AG04450 (cell line): ENCODE measurements around the gene PRPS2. TPM values are rescaled to one million over a fixed set of nuclear protein-coding genes. Genes with fewer than 3 reads are reported as not detected.

Experiments used
- CTCF ChIA-PET: fragments of 300-600, 350-600 bp; formaldehyde crosslinking; extraction: SDS; loops from one replicate; lab custom pipeline; 2022; ENCODE audit warnings: antibody characterized with exemption, inconsistent platforms; lab: Charles Lee
- POLR2A ChIA-PET: fragments of 350-600 bp; formaldehyde crosslinking; extraction: SDS; loops from one replicate; lab custom pipeline; 2021; ENCODE audit warnings: antibody characterized with exemption, inconsistent platforms; lab: Yijun Ruan, JAX
- DNase-seq: peaks from one replicate; pipeline ENCODE4 v3.0.0-alpha.2; 2011; ENCODE audit warnings: low read depth, low spot score
- H3K27ac ChIP-seq: one replicate; pipeline ENCODE4 v1.5.1; 2012; ENCODE audit warnings: low read depth, low read length, control low read depth
- H3K27me3 ChIP-seq: one replicate; pipeline ENCODE4 v1.6.0; 2012; ENCODE audit warnings: low read length; ENCODE audit not compliant: control insufficient read depth, insufficient read depth
- H3K4me3 ChIP-seq: 2 replicates; pipeline ENCODE4 v1.5.1; 2011; ENCODE audit warnings: mild to moderate bottlenecking, low read depth, low read length, control low read depth
- H3K9me3 ChIP-seq: 2 replicates; pipeline ENCODE4 v1.5.1; 2012; ENCODE audit warnings: low read length; ENCODE audit not compliant: control insufficient read depth, insufficient read depth
- CTCF ChIP-seq: IDR thresholded peaks from 2 replicates; pipeline ENCODE4 v1.5.1; 2011; ENCODE audit warnings: low read depth, low read length, control low read depth, inconsistent platforms
- polyA plus RNA-seq: library from polyadenylated mRNA; depleted of rRNA; stranded (reverse); fragments of >200 nt; gene quantifications from 2 replicates; pipeline ENCODE4 v1.2.3, GENCODE V29; 2011

PRPS2 gene
- polyA plus RNA-seq, 1 experiment: 21.3 TPM

- DNase-seq: no peak
- CTCF ChIA-PET: interaction anchor here (0.9 kb wide), 1 partner anchor 48 kb away, joined by 3 read pairs; no protein-coding TSS in a partner anchor
Measured at GRCh38 chrX:12819222-12819621, 28.0 kb downstream of the PRPS2 start.

GRCh38 chrX:12820737-12821136, 29.5 kb downstream of the PRPS2 start:
- TF ChIP-seq CTCF: no peak
- ChIA-PET POLR2A (no interaction called here), CTCF (no interaction called here)
- Histone ChIP-seq H3K27ac (no peak overlapping the region), H3K9me3 (no peaks in the 10 kb centered on the region), H3K4me3 (no peak overlapping the region), H3K27me3 (no peaks in the 10 kb centered on the region)
- DNase-seq: no peak

More at GRCh38 chrX:12819222-12819621, 28.0 kb downstream of the PRPS2 start:
- POLR2A ChIA-PET: no interaction called here
- H3K27me3 ChIP-seq: no peaks in the 10 kb centered on the region
- H3K27ac ChIP-seq: no peak overlapping the region
- no peaks in the 10 kb centered on the region for H3K9me3 ChIP-seq
- TF ChIP-seq CTCF: no peak
- no peak overlapping the region for H3K4me3 ChIP-seq

GRCh38 chrX:12824944-12825343, 33.7 kb downstream of the PRPS2 start:
- DNase-seq: no peak
- CTCF ChIA-PET: interaction anchor here (1.5 kb wide), 1 partner anchor 11 kb away, joined by 11 read pairs; no protein-coding TSS in a partner anchor
- H3K9me3 ChIP-seq: no peaks in the 10 kb centered on the region
- TF ChIP-seq CTCF: peak; percentile 12; the same call in 1 of the 2 replicates
- no peak overlapping the region for H3K4me3 ChIP-seq
- no peaks in the 10 kb centered on the region for H3K27me3 ChIP-seq
- H3K27ac ChIP-seq: no peak overlapping the region
- POLR2A ChIA-PET: no interaction called here

DNA sequence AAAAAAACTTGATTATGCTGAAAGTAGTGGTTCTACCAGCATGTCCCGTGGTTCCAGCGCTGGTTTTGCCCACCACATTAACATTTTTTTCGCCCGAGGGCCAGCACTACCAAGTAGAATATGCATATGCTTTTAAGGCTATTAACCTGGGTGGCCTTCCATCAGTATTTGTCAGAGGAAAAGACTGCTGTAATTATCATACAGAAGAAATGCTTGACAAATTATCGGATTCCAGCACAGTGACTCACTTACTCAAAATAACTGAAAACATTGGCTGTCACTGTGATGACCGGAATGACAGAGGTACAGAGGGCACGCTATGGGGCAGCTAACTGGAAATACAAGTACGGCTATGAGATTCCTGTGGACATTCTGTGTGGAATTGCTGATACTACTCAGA, 34.6 kb downstream of the PRPS2 start:
- Histone ChIP-seq H3K27me3 (no peaks in the 10 kb centered on the region), H3K27ac (no peak overlapping the region), H3K4me3 (no peak overlapping the region), H3K9me3 (no peaks in the 10 kb centered on the region)
- ChIA-PET CTCF (no interaction called here), POLR2A (no interaction called here)
- TF ChIP-seq CTCF: no peak
- no peak for DNase-seq

DNA sequence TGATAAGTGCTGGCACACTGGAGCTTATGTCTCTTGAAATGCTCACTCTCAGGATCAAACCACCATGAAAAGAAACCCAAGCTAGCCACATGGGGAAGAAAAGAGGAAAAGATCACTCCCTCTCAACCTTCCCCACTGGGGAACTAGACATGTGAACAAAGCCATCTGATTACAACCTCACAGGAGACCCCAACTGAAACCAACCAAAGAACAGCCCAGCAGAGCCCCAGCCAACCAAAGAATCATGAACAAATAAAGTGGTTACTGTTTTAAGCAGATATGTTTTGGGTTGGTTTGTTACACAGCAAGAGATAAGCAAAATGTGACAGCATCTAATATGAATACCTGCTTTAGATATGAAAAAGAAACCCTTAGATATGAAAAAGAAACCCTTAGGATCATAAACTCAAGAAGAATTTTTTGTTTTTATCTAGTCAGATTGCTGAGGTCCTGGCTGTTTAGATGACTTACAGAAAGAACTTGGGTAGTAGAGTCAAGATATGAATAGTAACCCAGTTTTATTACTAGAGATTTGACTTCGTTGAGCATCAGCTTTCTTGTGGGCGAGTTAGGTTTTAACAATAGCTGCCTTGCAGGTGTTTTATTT, 52.0 kb downstream of the PRPS2 start:
- H3K27me3 ChIP-seq: peaks cover 3% of the 10 kb centered on the region
- no peak overlapping the region for H3K4me3 ChIP-seq
- H3K27ac ChIP-seq: no peak overlapping the region
- no peaks in the 10 kb centered on the region for H3K9me3 ChIP-seq
- no peak for DNase-seq
- CTCF ChIA-PET: no interaction called here
- POLR2A ChIA-PET: no interaction called here
- no peak for TF ChIP-seq CTCF
